HG03575 (cell line): Measurements from ENCODE around the gene CYTH4.

Experiments
- ATAC-seq: cut with Tn5 transposase; IDR thresholded peaks from one replicate; pipeline ENCODE4 v1.9.1; 2021; ENCODE audit not compliant: unreplicated experiment, insufficient number of reproducible peaks, low FRiP score; ENCODE audit errors: extremely low read depth

CYTH4 gene

GRCh38 chr22:37334859-37335805, 52.8 kb downstream of the CYTH4 start:
- ATAC-seq: no peak

GRCh38 chr22:37335806-37336199, 53.5 kb downstream of the CYTH4 start:
- ATAC-seq: no peak

- no peak for ATAC-seq
Observed at GRCh38 chr22:37336579-37336978, 54.3 kb downstream of the CYTH4 start.

GRCh38 chr22:37337204-37337943, 55.1 kb downstream of the CYTH4 start:
- no peak for ATAC-seq

DNA sequence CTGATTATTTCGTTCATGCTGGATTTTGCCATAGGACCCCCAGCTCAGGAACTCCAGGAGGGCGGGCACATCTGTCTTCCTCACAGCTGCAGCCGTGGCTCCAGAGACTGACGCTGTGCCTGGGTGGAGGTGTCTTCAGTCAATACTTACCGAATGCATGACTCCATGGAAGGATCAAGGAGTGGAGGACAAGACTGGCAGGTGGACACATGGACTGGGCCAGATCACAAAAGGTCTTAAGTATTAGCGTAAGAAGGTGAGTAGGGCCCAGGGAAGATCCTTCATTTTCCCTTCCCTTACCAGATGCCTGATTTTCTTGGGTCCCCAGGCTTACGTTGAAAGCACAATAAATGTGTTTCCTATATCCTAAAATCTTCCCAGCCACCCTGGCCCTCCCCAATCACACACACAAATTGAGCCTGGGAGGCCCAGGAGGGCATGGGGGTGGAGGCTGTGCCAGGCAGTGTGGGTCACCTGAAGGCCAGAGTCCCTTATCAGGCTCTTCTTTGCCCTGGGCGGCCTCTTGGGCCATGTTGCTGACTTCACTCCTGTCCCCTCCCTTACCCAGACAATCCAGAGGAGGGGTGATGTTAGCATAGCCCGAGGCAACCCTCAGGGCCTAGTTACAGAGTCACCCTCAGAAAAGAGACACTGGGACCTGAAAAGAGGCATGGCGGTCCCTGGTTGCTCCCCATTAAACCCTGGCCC, 56.4 kb downstream of the CYTH4 start:
- no peak for ATAC-seq

DNA sequence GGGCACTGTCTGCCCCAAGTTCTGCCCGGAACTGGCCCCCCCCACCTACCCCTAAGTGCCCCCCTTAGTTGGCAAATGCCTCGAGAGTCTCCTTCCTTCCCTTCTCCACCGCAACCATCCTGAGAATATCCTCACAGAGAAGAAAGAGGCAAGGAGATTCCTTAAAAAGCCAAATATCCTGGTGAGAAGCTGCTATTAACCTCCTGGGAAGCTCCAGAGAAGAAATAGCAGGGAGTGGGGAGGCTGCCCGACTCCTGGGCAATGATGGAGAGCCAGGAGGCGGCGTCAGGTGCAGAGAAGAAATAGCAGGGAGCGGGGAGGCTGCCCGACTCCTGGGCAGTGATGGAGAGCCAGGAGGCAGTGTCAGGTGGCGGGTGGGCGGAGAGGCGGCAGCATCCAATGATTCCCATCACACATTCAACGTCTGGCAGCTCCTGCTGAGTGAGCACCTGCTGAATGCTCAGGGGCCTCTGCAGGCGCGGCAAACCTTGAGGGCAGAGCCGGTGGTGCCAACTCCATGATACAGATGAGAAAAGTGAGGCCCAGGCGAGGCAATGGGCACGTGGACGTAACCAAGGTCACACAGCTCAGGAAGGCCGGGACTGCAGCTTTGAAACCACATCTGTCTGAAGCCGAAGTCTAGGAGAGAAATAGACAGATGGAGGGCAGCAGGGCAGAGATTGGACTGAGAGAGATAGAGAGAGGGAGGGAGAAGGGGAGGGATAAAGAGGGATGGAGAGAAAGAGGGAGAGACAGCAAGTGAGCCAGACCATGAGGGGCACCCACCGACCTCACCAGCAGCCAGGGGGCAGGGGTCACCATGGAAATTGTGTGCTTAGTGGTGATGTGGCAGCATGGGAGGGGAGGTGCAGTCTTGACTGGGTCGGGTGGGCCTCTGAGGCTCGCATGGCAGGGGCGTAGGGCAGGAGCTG, 58.3 kb downstream of the CYTH4 start:
- no peak for ATAC-seq

- no peak for ATAC-seq
Observed at GRCh38 chr22:37342065-37342464, 59.8 kb downstream of the CYTH4 start.

GRCh38 chr22:37343348-37343747, 61.0 kb downstream of the CYTH4 start:
- no peak for ATAC-seq

- no peak for ATAC-seq
Observed at GRCh38 chr22:37343863-37344734, 61.8 kb downstream of the CYTH4 start.

DNA sequence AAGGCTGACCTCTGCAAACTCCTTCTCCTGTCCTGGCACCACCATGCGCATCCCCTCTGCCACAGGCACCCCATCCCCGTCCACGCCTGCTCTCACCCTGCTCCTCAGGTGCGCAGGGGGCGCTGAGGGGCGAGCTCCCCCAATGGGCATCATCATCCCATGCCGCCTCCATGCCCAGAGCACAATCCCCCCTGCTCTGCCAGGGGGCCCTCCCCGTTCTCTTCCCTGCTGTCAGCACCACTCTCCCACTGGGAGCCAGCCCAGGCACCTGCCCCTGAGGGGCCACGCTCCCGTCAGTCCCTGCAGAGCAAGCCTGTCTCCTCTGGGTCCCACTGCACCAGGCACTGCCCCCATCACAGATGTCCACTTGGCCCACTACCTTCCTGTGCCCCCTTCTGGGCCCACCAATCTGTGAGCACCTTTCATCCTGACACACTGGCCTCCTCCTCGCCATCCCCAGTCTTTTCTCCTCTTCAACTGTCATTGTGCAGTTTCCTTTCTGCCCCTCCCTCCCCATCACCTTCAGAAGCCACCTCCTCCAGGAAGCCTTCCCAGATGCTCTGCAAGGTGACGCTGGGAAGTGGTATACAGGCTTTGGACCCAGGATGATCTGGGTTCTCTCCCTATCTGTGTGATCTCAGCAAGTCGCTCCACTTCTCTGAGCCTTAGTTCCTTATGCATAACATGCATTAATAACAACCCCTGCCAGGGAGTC, 62.6 kb downstream of the CYTH4 start:
- ATAC-seq: no peak

DNA sequence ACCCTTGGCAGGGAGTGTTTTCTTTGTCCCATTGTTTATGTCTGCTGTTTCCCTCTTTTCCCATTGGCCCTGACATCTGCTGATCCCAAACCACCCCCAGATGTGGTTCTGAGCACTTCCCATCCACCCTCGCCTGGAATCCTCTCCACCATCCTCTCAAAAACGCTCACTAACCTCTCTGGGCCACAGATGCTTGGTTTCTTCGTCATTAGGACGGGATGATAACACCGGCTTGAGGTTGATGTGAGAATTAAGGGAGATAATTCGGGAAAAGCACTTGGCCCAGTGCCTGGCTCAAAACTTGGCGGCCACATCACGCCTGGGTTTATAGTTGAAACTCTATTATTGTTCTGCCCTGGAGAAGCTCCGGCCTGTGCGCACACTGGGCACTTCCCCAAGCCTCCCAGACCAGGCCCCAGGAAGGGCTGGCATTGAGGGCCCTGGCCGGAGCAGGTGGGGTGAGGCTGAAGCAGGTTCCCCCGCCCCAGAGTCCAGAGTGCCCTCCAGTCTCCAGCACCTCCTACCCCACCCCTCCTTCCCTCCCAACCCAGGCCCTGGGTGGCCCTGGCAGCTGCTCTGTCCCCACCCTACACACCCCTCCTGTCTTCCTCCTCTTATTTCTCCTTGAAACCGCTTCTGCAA, 63.7 kb downstream of the CYTH4 start:
- no peak for ATAC-seq

DNA sequence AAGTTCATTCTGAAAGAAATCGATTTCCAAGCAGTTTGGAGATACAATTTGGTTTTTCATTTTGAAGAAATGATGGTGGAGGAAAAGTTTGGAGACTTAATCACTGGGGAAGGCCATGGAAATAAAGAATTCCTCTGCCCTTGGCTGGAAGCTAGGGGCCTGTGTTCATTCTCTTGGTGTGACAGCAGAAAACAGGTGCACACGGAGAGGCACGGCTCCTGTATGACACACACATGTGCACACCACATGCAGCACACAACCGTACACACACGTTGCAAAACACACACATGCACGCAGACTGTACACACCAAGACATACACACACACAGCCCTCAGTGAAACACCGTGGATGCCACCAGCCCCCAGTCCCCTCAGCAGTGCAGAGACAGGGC, 64.2 kb downstream of the CYTH4 start:
- no peak for ATAC-seq

DNA sequence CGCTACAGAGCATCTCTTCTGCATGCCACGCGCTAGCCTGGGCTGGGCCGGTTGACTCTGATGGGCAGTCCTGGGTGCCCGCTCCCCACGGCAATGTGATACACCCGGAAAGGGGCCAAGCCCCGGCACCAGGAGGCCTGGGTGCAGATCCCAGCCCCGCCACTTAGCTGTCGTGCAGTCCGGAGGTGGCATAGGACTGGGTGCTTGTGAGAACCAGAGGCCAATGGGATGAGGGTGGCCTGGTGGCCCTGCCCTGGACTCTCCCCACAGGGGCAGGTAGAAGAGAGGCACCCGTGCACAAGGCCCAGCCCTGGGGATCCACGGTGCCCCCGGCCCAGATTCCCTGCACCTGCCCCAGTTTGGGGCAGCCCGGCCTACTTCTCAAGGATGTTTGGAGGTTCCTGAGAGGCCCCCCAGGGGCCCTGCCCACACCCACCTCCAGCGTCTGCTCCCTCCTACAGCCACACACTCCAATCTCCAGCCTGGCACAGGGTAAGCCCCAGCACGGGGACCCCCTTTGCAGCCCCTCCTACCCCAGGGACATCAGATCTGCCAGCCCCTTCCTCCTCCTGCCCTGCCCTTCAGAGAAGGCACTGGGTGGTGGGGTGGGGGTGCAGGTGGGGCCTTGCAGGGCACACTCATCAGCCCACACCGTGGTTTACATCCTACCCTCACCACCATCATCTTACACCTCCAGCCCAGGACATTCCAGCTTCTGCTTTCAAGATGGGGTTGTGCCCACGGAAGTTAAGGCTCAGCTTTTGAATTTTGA, 66.9 kb downstream of the CYTH4 start:
- ATAC-seq: no peak

DNA sequence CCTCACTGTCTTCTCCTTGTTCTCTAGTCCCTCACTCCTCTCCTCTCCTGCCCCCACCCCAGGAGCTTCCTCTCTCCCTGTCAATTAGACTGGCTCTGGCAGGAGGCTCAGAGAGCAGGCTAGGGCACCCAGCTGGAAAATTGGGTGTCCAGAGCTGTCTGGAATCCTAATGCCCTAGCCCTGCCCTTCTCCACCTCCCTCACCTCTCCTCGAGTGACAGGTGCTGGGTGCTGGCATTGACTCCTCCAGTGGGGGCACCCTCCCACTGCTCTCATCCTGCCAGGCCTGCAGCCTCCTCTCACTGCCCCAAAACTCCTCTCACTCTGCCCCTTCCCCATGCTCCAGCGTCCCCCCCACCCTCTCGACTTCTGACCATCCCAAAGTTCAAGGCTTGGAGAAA, 68.9 kb downstream of the CYTH4 start:
- no peak for ATAC-seq

DNA sequence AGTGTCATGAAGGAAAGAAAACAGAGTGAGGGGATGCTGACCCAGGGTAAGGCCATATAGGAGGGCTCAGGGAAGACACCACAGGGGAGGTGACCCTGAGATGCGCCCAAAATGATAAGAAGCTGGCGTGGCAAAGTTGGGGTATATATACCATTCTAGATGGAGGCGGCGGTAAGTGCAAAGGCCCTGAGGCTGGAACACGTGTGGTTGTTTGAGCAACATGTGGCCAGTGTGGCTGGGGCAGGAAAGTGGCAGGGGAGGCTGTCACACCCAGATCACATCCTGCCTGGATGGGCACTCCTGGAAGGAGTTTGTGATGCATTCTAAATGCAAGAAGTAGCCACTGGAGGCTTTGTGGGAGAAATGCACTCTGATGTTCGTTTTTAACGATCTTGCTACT, 70.2 kb downstream of the CYTH4 start:
- no peak for ATAC-seq

DNA sequence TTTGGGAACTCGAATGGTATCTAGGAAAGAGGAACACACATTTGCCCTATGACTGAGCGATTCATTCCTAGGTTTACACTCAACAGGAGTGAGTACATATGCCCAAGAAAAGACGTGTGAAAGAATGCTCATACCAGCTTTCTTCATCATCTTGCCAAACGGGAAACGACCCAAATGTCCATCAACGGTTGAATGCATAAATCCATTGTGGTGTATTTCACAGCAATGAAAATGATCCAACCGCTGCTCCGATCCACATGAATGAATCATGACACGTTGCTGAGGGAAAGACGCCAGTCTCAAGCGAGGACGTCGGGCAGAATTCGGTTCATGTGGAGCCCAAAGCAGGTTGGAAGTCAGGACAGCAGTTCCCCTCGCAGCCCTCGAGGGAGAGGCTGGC, 71.5 kb downstream of the CYTH4 start:
- no peak for ATAC-seq
